GM12872 (cell line): Measurements from ENCODE around the gene CDHR5.

Experiments
- TF ChIP-seq, protein P1 (sequence below): IDR thresholded peaks from 3 replicates; pipeline ENCODE4 v1.5.1; 2011; ENCODE audit warnings: low read depth, mild to moderate bottlenecking, low read length, moderate library complexity; ENCODE audit not compliant: insufficient read depth

Gene CDHR5

DNA sequence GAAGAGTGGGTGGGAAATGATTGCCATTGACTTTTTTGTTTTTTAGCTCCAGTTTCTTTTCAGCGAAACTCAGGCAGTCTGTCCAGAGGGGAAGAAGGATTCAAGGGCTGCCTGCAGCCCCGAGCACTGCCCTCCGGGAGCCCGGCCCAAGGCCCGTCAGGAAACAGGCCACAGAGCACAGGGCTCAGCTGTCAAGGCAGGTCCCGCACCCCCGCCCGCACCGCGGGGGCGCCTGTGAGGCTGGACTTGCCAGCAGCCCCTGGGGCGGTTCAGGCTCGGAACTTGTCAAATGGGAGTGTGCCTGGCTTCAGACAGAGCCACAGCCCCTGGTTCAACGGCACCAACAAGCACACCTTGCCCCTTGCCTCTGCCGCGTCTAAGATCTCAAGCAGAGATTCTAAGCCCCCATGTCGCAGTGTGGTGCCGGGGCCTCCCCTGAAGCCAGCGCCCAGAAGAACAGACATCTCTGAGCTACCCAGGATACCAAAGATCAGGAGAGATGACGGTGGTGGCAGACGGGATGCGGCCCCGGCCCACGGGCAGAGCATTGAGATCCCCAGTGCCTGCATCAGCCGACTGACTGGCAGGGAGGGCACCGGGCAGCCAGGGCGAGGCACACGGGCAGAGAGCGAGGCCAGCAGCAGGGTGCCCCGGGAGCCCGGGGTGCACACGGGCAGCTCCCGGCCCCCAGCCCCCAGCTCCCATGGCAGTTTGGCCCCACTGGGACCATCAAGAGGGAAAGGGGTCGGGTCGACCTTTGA, 17.6 kb downstream of the CDHR5 start:
- TF ChIP-seq, protein P1, sequence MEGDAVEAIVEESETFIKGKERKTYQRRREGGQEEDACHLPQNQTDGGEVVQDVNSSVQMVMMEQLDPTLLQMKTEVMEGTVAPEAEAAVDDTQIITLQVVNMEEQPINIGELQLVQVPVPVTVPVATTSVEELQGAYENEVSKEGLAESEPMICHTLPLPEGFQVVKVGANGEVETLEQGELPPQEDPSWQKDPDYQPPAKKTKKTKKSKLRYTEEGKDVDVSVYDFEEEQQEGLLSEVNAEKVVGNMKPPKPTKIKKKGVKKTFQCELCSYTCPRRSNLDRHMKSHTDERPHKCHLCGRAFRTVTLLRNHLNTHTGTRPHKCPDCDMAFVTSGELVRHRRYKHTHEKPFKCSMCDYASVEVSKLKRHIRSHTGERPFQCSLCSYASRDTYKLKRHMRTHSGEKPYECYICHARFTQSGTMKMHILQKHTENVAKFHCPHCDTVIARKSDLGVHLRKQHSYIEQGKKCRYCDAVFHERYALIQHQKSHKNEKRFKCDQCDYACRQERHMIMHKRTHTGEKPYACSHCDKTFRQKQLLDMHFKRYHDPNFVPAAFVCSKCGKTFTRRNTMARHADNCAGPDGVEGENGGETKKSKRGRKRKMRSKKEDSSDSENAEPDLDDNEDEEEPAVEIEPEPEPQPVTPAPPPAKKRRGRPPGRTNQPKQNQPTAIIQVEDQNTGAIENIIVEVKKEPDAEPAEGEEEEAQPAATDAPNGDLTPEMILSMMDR = no peak

DNA sequence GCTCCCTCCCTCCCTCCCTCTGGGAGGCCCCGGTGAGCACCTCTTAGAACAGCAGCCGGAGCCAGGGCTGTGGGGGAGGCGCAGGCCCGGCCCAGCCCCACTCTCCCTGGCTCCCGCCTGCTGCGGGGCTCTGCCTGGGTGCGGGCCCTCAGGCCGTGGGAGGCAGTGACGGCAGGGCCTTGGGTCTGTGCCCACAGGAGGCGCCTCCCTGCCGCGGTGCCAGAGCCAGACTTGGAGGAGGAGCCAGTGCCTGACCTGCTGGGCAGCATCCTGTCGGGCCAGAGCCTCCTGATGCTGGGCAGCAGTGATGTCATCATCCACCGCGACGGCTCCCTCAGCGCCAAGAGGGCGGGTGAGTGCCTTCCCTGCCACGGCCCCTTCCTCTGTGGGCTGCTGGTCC, 18.5 kb downstream of the CDHR5 start:
- TF ChIP-seq, protein P1 = no peak

DNA sequence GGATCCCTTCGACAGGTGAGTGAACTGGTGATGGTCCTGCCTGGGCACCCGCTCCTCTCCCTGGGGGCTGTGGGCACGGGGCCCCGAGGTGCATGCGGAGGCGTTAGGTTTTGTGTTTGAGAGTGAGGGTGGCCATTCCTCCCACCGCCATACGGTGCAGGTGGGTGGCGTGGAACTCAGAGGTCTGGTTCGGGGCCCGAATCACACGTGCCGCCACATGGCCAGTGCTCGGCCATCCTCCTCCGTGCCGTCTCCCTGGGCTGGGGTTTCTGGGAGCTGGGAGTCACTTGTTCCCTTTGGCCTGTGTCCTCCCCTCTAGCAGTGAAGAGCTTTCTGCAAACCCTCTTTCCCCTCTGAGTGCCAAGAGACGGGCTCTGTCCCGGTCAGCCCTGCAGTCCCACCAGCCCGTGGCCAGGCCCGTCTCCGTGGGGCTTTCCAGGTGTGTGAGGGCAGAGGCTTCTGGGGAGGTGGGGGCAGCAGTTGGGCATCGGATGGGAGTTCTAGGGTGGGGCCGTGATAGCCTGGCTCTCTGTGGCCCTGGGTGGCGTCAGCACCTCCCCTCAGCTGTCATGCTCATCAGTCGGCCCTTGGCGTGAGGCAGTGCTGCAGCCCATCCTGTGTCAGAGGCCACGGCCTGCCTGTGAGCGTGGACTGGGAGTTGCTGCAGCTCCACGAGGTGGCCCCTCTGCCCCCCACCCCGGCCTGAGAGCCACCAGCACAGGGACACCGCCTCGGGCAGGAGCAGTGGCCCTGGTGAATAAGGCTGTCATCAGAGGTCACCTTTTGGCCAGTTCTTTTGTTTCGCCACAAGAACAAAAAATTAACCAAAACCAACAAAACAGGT, 19.2 kb downstream of the CDHR5 start:
- TF ChIP-seq, protein P1 = no peak

DNA sequence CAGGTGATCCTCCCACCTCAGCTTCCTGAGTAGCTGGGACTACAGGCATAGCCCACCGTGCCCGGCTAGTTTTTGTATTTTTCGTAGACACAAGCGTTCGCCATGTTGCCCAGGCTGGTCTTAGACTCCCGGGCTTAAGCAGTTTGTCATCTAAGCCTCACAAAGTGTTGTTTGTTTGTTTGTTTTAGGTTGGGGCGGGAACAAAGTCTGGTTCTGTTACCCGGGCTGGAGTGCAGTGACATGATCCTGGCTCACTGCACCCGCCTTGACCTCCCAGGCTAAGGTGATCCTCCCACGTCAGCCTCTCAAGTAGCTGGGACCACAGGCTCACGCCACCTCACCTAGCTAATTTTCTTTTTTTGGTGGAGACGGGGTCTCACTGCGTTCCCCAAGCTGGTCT, 21.6 kb downstream of the CDHR5 start:
- TF ChIP-seq, protein P1 = no peak

DNA sequence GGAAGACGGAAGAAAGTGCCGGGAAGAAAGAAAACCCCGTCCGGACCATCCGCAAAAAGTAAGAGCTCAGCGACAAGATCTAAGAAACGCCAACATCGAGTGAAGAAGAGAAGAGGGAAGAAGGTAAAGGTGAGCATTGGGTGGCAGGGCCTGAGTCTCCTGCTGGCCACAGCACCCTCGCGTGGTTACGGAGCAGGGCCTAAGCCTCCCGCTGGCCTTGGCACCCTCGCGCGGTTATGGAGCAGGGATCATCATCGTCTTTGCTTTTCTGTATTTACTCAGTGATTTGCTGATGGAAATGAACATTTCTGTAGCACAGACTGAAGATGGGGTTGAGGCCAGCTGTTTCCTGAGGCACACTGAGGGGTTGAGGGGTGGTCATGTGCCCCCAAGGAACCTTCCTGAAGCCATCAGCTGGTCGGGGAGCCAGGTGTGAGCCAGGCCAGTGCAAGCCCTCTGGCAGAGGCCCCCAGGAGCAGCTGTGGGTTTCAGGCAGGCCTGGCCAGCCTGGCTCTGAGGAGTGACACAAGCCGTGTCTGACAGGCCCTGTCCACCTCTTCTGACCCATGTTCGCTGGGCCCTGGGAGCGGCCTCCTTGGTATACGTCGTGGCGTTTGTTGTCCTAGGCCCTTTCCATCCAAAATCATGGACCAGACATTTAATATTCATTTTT, 23.0 kb downstream of the CDHR5 start:
- TF ChIP-seq, protein P1 = no peak

DNA sequence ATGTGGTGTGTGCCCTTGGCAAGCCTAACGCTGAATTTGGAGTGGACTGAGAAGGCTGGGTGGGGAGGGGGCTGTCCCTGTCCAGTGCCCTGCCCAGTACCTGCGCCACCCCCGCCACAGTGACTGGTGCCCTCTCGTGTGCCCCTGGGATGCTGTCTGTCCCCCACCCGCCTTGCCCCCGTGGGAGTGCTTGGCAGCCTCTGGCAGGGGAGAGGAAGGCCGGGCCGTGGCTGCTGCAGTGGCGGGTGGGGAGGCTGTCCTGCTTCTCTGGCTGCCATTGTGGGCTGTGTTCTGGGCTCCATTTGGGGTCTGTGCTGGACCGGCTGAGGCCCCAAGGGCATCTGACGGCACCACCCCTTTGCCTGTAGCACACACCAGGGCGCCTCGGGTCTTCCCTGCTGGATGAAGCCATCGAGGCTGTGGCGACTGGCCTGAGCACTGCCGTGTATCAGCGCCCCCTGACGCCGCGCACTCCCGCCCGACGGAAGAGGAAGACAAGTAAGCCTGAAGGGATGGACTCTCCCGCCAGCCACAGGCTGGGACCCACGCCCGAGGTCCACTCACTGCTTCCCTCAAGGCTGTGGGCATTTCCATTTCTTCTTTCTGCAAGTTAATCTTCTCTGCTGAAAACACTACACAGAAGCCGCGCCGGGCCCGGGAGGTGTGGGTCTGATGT, 26.6 kb downstream of the CDHR5 start:
- TF ChIP-seq, protein P1 = no peak
